Upper lobe of left lung (tissue), 4 donors: ENCODE results near the gene NFIX.

Source experiments
- POLR2A ChIP-seq, 4 donors: fragments of 450-650 bp; IDR thresholded peaks; one replicate each; pipeline ENCODE4 v1.5.1; 2016 to 2017; ENCODE audit warnings: antibody characterized with exemption in 4 of 4, mild to moderate bottlenecking in 2 of 4
- TF ChIP-seq, protein P1 (sequence below), 6 experiments: fragments of 450-650 bp in 4 of 6; fragments of 200-600 bp in 2 of 6; sonication (generic) in 2 of 6; IDR thresholded peaks; one replicate each; pipeline ENCODE4 v1.5.1; 2016 to 2019; ENCODE audit warnings: antibody characterized with exemption in 6 of 6

GRCh38 chr19:13137290-13137794, 142.1 kb downstream of the NFIX start:
- no peak for TF ChIP-seq POLR2A (IDR thresholded peaks at IDR 0.05)
- TF ChIP-seq, protein P1, sequence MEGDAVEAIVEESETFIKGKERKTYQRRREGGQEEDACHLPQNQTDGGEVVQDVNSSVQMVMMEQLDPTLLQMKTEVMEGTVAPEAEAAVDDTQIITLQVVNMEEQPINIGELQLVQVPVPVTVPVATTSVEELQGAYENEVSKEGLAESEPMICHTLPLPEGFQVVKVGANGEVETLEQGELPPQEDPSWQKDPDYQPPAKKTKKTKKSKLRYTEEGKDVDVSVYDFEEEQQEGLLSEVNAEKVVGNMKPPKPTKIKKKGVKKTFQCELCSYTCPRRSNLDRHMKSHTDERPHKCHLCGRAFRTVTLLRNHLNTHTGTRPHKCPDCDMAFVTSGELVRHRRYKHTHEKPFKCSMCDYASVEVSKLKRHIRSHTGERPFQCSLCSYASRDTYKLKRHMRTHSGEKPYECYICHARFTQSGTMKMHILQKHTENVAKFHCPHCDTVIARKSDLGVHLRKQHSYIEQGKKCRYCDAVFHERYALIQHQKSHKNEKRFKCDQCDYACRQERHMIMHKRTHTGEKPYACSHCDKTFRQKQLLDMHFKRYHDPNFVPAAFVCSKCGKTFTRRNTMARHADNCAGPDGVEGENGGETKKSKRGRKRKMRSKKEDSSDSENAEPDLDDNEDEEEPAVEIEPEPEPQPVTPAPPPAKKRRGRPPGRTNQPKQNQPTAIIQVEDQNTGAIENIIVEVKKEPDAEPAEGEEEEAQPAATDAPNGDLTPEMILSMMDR (IDR thresholded peaks at IDR 0.05), result no peak
